ENCODE results near the gene LIMCH1.

LIMCH1 gene

DNA sequence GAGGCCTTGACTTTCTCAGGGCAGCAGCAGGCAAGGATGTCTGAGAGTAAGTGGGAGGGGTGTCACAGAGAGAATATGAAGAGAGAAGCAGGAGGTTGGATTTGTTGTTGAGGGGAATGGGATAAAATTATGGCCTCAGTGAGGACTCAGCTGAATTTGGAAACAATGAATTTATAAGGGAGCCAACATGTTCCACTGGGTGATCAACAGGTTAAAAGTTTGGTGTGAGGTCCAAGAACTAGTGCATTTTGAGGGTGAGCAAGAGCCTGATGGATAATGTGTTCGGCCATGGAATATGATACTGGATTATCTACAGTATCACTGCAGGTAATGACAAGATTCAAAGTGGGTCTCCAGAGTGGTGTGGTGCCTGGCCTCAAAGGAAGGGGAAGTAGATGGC is 33.5 kb downstream of the LIMCH1 start:
- H3K27me3 ChIP-seq (ENCODE audit: control insufficient read depth in 1 of 2, insufficient read depth in 2 of 2, low read length in 2 of 2) = no peaks in the 10 kb centered on the region
- H3K4me3 ChIP-seq (ENCODE audit: low read depth in 1 of 2, low read length in 2 of 2) = no peak overlapping the region
- H3K9me3 ChIP-seq (ENCODE audit: low read length) = no peaks in the 10 kb centered on the region
- H3K9ac ChIP-seq (ENCODE audit: low read length) = no peak overlapping the region
- no peaks in the 10 kb centered on the region for H3K36me3 ChIP-seq (ENCODE audit: insufficient read depth, low read length)
- H3K4me1 ChIP-seq (ENCODE audit: insufficient read depth, low read length) = peaks cover 7% of the 10 kb centered on the region
- H3K27ac ChIP-seq (ENCODE audit: low read depth, low read length) = no peak overlapping the region

DNA sequence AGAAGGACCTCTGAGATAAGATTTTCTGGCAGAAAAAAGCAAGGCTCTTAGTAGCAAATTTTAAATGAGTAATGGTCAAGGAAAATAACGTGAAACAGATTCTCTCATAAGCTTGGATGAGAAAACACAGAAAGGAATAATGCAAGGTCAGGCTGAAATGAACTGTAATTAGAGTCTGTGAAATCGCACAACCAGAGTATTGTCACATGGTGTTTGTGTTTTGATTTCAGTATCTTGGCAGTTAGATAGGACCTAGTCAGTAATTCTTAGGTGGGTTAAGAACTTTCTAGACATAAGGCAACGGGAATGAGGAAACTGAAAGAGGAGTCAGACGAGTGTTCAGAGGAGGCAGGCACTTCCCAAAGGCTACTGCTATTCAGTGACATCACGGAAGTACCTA is 34.6 kb downstream of the LIMCH1 start:
- Histone ChIP-seq H3K4me3 (ENCODE audit: low read depth in 1 of 2, low read length in 2 of 2) (no peak overlapping the region), H3K27me3 (ENCODE audit: control insufficient read depth in 1 of 2, insufficient read depth in 2 of 2, low read length in 2 of 2) (no peaks in the 10 kb centered on the region), H3K27ac (ENCODE audit: low read depth, low read length) (no peak overlapping the region), H3K36me3 (ENCODE audit: insufficient read depth, low read length) (no peaks in the 10 kb centered on the region), H3K9ac (ENCODE audit: low read length) (no peak overlapping the region), H3K4me1 (ENCODE audit: insufficient read depth, low read length) (peaks cover 7% of the 10 kb centered on the region), H3K9me3 (ENCODE audit: low read length) (no peaks in the 10 kb centered on the region)

DNA sequence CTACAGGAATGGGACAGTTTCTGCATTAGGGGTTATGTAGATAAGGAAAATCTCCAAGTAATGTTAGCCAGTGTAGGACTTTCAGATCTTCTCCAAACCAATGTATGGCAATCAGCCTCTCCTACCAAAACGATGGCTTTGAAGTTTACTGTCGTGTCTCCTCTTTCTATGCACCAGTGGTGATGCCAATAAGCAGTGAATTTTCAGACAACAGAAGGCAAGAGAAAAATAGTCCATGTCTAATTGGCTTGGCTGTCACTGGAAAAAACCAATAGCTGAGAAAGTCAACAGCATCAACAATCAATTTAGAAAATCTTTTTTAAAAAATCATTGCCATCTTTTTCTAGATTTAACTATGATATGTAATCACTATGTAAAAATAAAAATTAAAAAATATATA is 35.0 kb downstream of the LIMCH1 start:
- H3K9me3 ChIP-seq (ENCODE audit: low read length) = no peaks in the 10 kb centered on the region
- no peak overlapping the region for H3K27ac ChIP-seq (ENCODE audit: low read depth, low read length)
- no peaks in the 10 kb centered on the region for H3K27me3 ChIP-seq (ENCODE audit: control insufficient read depth in 1 of 2, insufficient read depth in 2 of 2, low read length in 2 of 2)
- no peak overlapping the region for H3K9ac ChIP-seq (ENCODE audit: low read length)
- no peak overlapping the region for H3K4me3 ChIP-seq (ENCODE audit: low read depth in 1 of 2, low read length in 2 of 2)
- H3K36me3 ChIP-seq (ENCODE audit: insufficient read depth, low read length) = no peaks in the 10 kb centered on the region
- H3K4me1 ChIP-seq (ENCODE audit: insufficient read depth, low read length) = peaks cover 7% of the 10 kb centered on the region

DNA sequence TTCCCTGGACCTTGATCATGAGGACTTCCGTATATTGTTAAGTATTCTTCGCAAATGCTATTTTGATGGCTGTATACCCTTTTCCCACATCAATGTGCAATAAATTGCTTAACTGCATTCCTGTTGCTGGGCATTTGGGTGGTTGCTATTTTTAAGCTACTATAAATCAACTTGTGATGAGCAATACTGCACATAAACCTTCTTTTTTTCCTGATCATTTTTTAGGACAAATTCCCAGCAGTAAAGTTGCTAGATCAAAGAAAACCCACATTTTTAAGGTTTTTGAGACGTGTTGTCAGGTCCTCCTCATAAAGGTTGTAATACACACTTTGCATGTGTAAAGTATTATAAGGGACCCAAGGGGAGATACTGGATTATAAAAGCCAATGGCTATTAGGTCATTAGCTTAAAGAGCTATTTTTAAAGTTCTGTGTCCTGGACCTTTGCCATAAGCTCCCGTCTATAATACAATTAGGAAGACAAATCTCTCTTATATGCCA is 35.6 kb downstream of the LIMCH1 start:
- H3K9ac ChIP-seq (ENCODE audit: low read length) = no peak overlapping the region
- H3K4me3 ChIP-seq (ENCODE audit: low read depth in 1 of 2, low read length in 2 of 2) = no peak overlapping the region
- peaks cover 7% of the 10 kb centered on the region for H3K4me1 ChIP-seq (ENCODE audit: insufficient read depth, low read length)
- H3K36me3 ChIP-seq (ENCODE audit: insufficient read depth, low read length) = no peaks in the 10 kb centered on the region
- no peak overlapping the region for H3K27ac ChIP-seq (ENCODE audit: low read depth, low read length)
- no peaks in the 10 kb centered on the region for H3K9me3 ChIP-seq (ENCODE audit: low read length)
- no peaks in the 10 kb centered on the region for H3K27me3 ChIP-seq (ENCODE audit: control insufficient read depth in 1 of 2, insufficient read depth in 2 of 2, low read length in 2 of 2)

DNA sequence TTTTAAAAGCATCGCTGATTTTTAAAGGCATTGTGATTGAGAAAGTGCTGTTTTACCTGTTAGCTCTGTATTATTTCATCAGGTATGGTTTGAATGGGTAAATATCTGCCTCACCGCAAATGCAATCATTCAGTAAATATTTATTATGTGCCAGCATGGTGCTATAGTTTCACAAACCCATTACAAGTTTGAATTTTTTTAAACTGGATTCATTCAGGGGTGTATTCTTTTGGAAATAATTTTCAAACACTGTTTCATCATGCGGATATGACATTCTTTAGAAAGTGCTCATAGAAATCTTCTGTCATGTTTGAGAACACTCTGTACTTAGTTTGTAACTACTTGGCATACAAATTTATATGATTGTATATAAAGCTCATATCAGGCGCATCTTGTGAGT is 37.2 kb downstream of the LIMCH1 start:
- H3K4me1 ChIP-seq (ENCODE audit: insufficient read depth, low read length) = peaks cover 7% of the 10 kb centered on the region
- H3K27me3 ChIP-seq (ENCODE audit: control insufficient read depth in 1 of 2, insufficient read depth in 2 of 2, low read length in 2 of 2) = no peaks in the 10 kb centered on the region
- H3K9me3 ChIP-seq (ENCODE audit: low read length) = no peaks in the 10 kb centered on the region
- H3K36me3 ChIP-seq (ENCODE audit: insufficient read depth, low read length) = no peaks in the 10 kb centered on the region
- no peak overlapping the region for H3K9ac ChIP-seq (ENCODE audit: low read length)
- no peak overlapping the region for H3K4me3 ChIP-seq (ENCODE audit: low read depth in 1 of 2, low read length in 2 of 2)
- H3K27ac ChIP-seq (ENCODE audit: low read depth, low read length) = no peak overlapping the region

DNA sequence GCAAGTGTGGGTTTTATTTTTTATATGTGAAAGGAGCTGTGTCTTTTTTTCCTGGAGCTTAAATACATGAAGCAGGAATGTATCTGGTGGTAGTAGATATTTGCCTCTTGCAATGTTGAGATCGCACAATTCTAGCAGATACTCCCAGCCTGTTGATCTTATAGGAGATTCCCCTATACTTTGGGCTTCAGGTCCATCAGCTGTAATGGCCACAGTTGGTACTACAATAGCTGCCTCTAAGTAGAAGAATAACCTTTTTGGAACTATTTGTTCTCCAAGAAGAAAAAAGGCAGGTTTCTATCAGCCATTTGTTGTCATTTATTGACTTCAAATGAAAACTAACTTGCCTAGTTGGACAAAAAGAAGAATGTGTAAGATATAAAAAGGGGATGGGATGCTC is 37.7 kb downstream of the LIMCH1 start:
- Histone ChIP-seq H3K27ac (ENCODE audit: low read depth, low read length) (no peak overlapping the region), H3K4me3 (ENCODE audit: low read depth in 1 of 2, low read length in 2 of 2) (no peak overlapping the region), H3K4me1 (ENCODE audit: insufficient read depth, low read length) (peaks cover 7% of the 10 kb centered on the region)

DNA sequence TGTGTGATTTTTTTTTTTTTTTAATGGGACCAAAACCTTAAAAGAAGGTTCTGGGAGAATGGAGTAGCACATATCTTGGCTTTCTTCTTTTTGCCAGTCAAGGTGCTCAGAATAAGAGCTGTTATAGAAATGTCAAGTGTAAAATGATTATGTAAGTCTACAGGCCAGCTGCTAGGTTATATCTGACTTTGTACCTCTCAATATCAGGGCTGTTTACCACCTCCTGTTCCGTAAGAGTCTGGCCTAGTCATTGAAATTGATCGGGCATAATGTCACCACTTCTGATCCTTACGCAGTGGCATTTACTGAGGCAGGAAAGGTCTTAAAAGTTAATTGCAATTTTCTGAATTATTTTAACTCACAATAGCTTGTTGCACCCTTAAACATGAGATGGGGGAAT is 41.1 kb downstream of the LIMCH1 start:
- H3K9ac ChIP-seq (ENCODE audit: low read length) = no peak overlapping the region
- H3K27ac ChIP-seq (ENCODE audit: low read depth, low read length) = no peak overlapping the region
- H3K4me1 ChIP-seq (ENCODE audit: insufficient read depth, low read length) = no peaks in the 10 kb centered on the region
- no peaks in the 10 kb centered on the region for H3K27me3 ChIP-seq (ENCODE audit: control insufficient read depth in 1 of 2, insufficient read depth in 2 of 2, low read length in 2 of 2)
- H3K36me3 ChIP-seq (ENCODE audit: insufficient read depth, low read length) = no peaks in the 10 kb centered on the region
- H3K4me3 ChIP-seq (ENCODE audit: low read depth in 1 of 2, low read length in 2 of 2) = no peak overlapping the region
- H3K9me3 ChIP-seq (ENCODE audit: low read length) = no peaks in the 10 kb centered on the region

More for the DNA sequence above, 37.7 kb downstream of the LIMCH1 start:
- Histone ChIP-seq H3K36me3 (ENCODE audit: insufficient read depth, low read length) (no peaks in the 10 kb centered on the region), H3K9me3 (ENCODE audit: low read length) (no peaks in the 10 kb centered on the region), H3K27me3 (ENCODE audit: control insufficient read depth in 1 of 2, insufficient read depth in 2 of 2, low read length in 2 of 2) (no peaks in the 10 kb centered on the region), H3K9ac (ENCODE audit: low read length) (no peak overlapping the region)

DNA sequence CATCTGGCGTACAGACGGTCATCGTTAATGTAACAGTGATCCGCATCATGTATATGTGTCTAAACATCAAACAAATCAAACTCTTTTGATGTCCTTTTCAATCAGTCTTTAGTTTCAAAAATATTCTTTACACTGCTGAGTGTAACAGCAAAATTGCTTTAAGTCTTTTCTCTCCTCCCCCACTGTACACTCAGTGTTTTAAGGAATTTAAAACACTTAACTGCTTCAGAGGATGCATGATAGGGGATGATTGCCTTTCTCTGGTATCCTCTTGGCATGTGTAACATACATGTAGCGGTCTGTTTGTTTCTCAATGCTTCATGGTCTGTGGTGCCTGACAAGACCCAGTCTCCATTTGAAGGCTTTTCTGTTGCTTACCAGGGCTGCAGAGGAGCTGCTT is 41.6 kb downstream of the LIMCH1 start:
- Histone ChIP-seq H3K36me3 (ENCODE audit: insufficient read depth, low read length) (no peaks in the 10 kb centered on the region), H3K27me3 (ENCODE audit: control insufficient read depth in 1 of 2, insufficient read depth in 2 of 2, low read length in 2 of 2) (no peaks in the 10 kb centered on the region), H3K4me3 (ENCODE audit: low read depth in 1 of 2, low read length in 2 of 2) (no peak overlapping the region), H3K4me1 (ENCODE audit: insufficient read depth, low read length) (no peaks in the 10 kb centered on the region), H3K9ac (ENCODE audit: low read length) (no peak overlapping the region), H3K27ac (ENCODE audit: low read depth, low read length) (no peak overlapping the region), H3K9me3 (ENCODE audit: low read length) (no peaks in the 10 kb centered on the region)

DNA sequence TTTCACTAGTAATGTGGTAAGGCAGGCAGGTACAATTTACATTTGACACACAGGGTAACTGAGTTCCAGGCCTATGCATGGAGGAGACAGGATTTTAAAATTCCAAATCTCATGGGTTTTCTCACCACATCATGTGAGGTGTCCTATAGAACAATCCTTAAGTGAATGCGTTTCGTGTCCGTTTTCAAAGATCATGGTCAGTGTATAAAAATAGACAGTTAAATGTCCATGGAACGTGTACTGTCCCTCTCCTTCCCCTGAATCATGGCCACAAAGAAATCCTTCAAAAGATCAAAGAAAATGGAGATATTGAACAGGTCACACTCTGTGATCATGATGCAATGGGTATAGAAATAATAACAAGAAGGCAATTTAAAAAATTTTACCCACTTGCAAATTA is 42.0 kb downstream of the LIMCH1 start:
- Histone ChIP-seq H3K4me1 (ENCODE audit: insufficient read depth, low read length) (no peaks in the 10 kb centered on the region), H3K27ac (ENCODE audit: low read depth, low read length) (no peak overlapping the region), H3K9ac (ENCODE audit: low read length) (no peak overlapping the region)

DNA sequence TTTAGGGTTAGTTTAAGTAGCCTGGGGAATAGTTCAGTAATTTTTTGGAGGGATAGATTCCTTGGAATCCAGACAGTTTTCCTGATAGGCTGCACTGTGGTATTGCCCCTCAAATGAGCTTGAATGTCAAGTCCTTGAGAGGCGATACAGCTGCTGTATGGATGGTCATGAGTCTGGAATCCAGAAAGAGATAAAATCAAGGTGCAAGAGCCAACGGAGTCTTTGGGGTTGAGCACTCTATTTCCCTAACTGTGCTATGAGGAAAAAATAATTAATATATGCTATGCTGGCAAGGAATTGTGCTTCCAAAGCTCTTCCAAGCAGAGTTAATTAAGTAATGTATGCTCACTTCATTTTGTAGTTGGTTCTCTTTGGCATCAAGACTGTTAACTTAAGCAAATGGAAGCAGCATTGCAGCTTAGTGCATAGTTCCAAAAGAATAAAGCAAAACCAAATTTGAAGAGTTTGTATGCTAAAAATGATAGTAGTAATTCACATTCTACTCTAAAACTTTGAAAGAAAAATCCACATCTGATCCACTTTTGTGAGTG is 48.8 kb downstream of the LIMCH1 start:
- H3K36me3 ChIP-seq (ENCODE audit: insufficient read depth, low read length) = no peaks in the 10 kb centered on the region
- H3K4me1 ChIP-seq (ENCODE audit: insufficient read depth, low read length) = no peaks in the 10 kb centered on the region
- no peak overlapping the region for H3K27ac ChIP-seq (ENCODE audit: low read depth, low read length)
- H3K4me3 ChIP-seq (ENCODE audit: low read depth in 1 of 2, low read length in 2 of 2) = no peak overlapping the region
- no peaks in the 10 kb centered on the region for H3K9me3 ChIP-seq (ENCODE audit: low read length)
- no peaks in the 10 kb centered on the region for H3K27me3 ChIP-seq (ENCODE audit: control insufficient read depth in 1 of 2, insufficient read depth in 2 of 2, low read length in 2 of 2)
- no peak overlapping the region for H3K9ac ChIP-seq (ENCODE audit: low read length)

More for the DNA sequence above, 42.0 kb downstream of the LIMCH1 start:
- Histone ChIP-seq H3K36me3 (ENCODE audit: insufficient read depth, low read length) (no peaks in the 10 kb centered on the region), H3K9me3 (ENCODE audit: low read length) (no peaks in the 10 kb centered on the region), H3K27me3 (ENCODE audit: control insufficient read depth in 1 of 2, insufficient read depth in 2 of 2, low read length in 2 of 2) (no peaks in the 10 kb centered on the region), H3K4me3 (ENCODE audit: low read depth in 1 of 2, low read length in 2 of 2) (no peak overlapping the region)

DNA sequence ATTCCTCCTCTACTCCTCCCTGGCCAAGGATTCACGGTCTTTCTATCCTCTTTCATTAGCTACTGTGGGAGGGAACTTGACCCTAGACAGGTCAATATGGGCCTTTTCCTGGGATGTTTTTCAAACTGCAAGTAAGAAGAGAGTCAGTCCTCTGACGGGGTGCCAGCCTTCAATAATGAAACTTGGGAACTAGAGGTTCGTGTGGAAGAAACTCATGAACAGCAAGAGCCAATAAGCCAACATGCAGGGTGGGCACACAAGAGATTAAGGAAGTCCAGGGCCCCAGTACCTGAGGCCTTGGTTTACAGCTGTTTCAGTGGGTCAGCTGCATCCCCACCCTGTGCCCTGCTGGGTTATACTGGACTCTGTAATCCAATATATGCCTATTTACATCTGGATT is 49.3 kb downstream of the LIMCH1 start:
- Histone ChIP-seq H3K4me3 (ENCODE audit: low read depth in 1 of 2, low read length in 2 of 2) (no peak overlapping the region), H3K4me1 (ENCODE audit: insufficient read depth, low read length) (peaks cover 3% of the 10 kb centered on the region), H3K9me3 (ENCODE audit: low read length) (no peaks in the 10 kb centered on the region), H3K9ac (ENCODE audit: low read length) (no peak overlapping the region), H3K27ac (ENCODE audit: low read depth, low read length) (no peak overlapping the region), H3K27me3 (ENCODE audit: control insufficient read depth in 1 of 2, insufficient read depth in 2 of 2, low read length in 2 of 2) (no peaks in the 10 kb centered on the region), H3K36me3 (ENCODE audit: insufficient read depth, low read length) (no peaks in the 10 kb centered on the region)

DNA sequence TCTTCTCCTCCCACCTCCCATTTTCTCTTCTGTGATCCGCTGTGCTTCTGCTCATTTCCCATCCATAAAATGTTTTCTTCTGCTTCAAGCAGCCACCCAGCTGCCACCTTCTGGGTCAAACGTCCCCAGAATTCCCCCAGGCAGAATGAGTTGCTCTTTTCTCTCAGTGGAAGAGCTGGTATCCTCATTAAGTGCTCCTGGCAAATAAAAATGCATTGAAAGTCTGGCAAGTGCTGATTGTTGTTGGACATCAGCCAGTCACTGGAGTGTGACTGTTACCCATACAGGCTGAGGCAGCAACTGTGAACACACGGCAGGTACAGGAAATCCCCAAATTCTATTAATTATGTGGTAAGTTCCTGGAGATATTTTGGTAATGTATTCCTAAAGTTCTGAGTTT is 52.6 kb downstream of the LIMCH1 start:
- Histone ChIP-seq H3K9me3 (ENCODE audit: low read length) (no peaks in the 10 kb centered on the region), H3K4me3 (ENCODE audit: low read depth in 1 of 2, low read length in 2 of 2) (no peak overlapping the region), H3K27me3 (ENCODE audit: control insufficient read depth in 1 of 2, insufficient read depth in 2 of 2, low read length in 2 of 2) (no peaks in the 10 kb centered on the region), H3K4me1 (ENCODE audit: insufficient read depth, low read length) (peaks cover 14% of the 10 kb centered on the region), H3K36me3 (ENCODE audit: insufficient read depth, low read length) (no peaks in the 10 kb centered on the region), H3K9ac (ENCODE audit: low read length) (no peak overlapping the region), H3K27ac (ENCODE audit: low read depth, low read length) (no peak overlapping the region)

Data from muscle layer of colon (tissue), 2 donors.